Activated CD8-positive, alpha-beta T cell treated with anti-CD3 and anti-CD28 coated beads, Interleukin-2, amount 10 ng/mL, durations not matched to agents 7 days and 5 days (primary cell): ENCODE data around the gene TACSTD2. TPM values are rescaled to one million over a fixed set of nuclear protein-coding genes. Genes with fewer than 3 reads are reported as not detected.
"Not testable (repeated sequence)": the region's sequence is repeated elsewhere in the genome, so short reads cannot be mapped to it uniquely, and the experiment has no call there.

Experiments used
- ATAC-seq: fragments of 150-1000 bp; cut with Tn5 transposase; one replicate; pipeline ENCODE4 v1.10.0; 2021; ENCODE audit warnings: moderate library complexity
- CTCF ChIA-PET: fragments of 350-600 bp; sonication (Branson Sonifier 250); formaldehyde crosslinking; loops from one replicate; lab custom pipeline; 2021; ENCODE audit warnings: antibody characterized with exemption; lab: Charles Lee
- POLR2A ChIA-PET: fragments of 350-600 bp; sonication (Branson Sonifier 250); formaldehyde crosslinking; loops from one replicate; lab custom pipeline; 2021; ENCODE audit warnings: antibody characterized with exemption; lab: Charles Lee
- DNase-seq: peaks from one replicate; pipeline ENCODE4 v3.0.0-alpha.2; 2020
- H3K27ac Mint-ChIP-seq: one replicate; pipeline ENCODE4 v1.8.0; 2021; ENCODE audit warnings: mild to moderate bottlenecking, mixed read lengths
- H3K27me3 Mint-ChIP-seq: one replicate; pipeline ENCODE4 v1.8.0; 2021; ENCODE audit warnings: low read depth, mixed read lengths
- H3K36me3 Mint-ChIP-seq: one replicate; pipeline ENCODE4 v1.8.0; 2021; ENCODE audit warnings: low read depth, mixed read lengths
- H3K4me1 Mint-ChIP-seq: one replicate; pipeline ENCODE4 v1.8.0; 2021; ENCODE audit warnings: low read depth, mixed read lengths
- H3K4me3 Mint-ChIP-seq: one replicate; pipeline ENCODE4 v1.8.0; 2021; ENCODE audit warnings: mild to moderate bottlenecking, mixed read lengths
- H3K9me3 Mint-ChIP-seq: one replicate; pipeline ENCODE4 v1.8.0; 2022; ENCODE audit warnings: mixed read lengths; ENCODE audit not compliant: insufficient read depth
- total RNA-seq, 2 experiments: library from RNA; stranded (reverse); gene quantifications; one replicate each; pipeline ENCODE4 v1.2.3, GENCODE V29; 2021

Gene TACSTD2
- total RNA-seq, 2 experiments from 2014 or later: not detected

DNA sequence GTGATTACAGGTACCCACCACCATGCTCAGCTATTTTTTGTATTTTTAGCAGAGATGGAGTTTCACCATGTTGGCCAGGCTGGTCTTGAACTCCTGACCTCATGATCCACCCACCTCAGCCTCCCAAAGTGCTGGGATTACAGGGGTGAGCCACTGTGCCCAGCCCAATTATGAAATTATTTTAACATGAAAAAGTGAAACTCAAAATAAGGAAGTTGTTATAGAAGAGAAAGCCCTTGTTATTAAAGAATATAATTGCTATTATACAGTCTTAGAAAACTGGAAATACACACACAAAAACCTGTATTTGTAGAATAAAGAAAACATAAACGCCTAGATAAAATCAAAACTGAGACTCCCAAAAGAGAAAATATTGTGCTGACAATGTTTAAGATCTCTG is 45.2 kb downstream of the TACSTD2 start:
- H3K9me3 Mint-ChIP-seq, H3K27me3 Mint-ChIP-seq, CTCF ChIA-PET, H3K4me3 Mint-ChIP-seq, POLR2A ChIA-PET, H3K36me3 Mint-ChIP-seq, DNase-seq, ATAC-seq, H3K27ac Mint-ChIP-seq, H3K4me1 Mint-ChIP-seq: not testable (repeated sequence)

DNA sequence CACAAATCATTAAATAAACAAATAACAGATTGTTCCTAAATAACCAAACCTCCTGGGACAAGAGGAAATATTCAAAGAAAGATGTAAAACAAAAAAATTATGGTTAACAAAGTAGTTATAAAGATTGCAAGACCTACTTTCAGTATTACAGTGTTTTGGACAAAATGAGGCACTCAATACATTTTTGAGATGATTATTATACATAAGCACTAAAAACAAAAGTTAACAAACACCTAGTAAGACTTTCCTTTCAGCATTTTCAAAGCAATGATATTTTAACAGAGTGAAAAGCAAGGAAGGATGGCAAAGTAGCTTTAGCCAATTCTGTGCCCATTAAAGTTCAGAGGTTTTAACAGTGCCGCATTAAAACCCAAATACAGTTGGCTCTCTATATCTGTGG is 47.8 kb downstream of the TACSTD2 start:
- ChIA-PET CTCF (no interaction called here), POLR2A (no interaction called here)
- Mint-ChIP-seq H3K9me3 (no peaks in the 10 kb centered on the region), H3K27me3 (no peaks in the 10 kb centered on the region), H3K36me3 (peaks cover 9% of the 10 kb centered on the region), H3K27ac (no peak overlapping the region), H3K4me3 (no peak overlapping the region), H3K4me1 (no peaks in the 10 kb centered on the region)
- DNase-seq (no peak), ATAC-seq (no peak)

- Mint-ChIP-seq H3K4me3 (no peak overlapping the region), H3K4me1 (no peaks in the 10 kb centered on the region), H3K9me3 (no peaks in the 10 kb centered on the region), H3K27ac (no peak overlapping the region), H3K36me3 (peaks cover 12% of the 10 kb centered on the region), H3K27me3 (no peaks in the 10 kb centered on the region)
- ChIA-PET CTCF (interaction anchor here (1.1 to 5.2 kb wide), 3 partner anchors 11 to 18 kb away, joined by 3 to 37 read pairs (median 17); partner anchors contain the start of gene OMA1), POLR2A (no interaction called here)
- ATAC-seq (no peak), DNase-seq (no peak)
Measured at GRCh38 chr1:58528518-58528917, 48.5 kb downstream of the TACSTD2 start.

Other genes starting within 250 kb of the TACSTD2 start
- 10 to 100 TPM; 22.3 to 23.9 TPM for gene OMA1, start 30.5 kb downstream of the TACSTD2 start, total RNA-seq
- gene MYSM1, start 122.8 kb upstream of the TACSTD2 start, total RNA-seq: 10 to 100 TPM; 42.9 to 46.1 TPM
- 100 to 1,000 TPM; 107 to 110 TPM for gene JUN, start 206.8 kb upstream of the TACSTD2 start, total RNA-seq